ENCODE data around the gene PTGER1. TPM values are rescaled to one million over a fixed set of nuclear protein-coding genes. Genes with fewer than 3 reads are reported as not detected.
A peak's percentile ranks its signal among the peaks of the same experiment; 100 is the strongest.

Gene PTGER1
- total and polyA plus RNA-seq, 9 of the 15 experiments (the other 6 are each of a cell fraction or from before 2014, with no cell fraction given): 0.06 to 0.36 (median 0.31) TPM; not detected in 5

DNA sequence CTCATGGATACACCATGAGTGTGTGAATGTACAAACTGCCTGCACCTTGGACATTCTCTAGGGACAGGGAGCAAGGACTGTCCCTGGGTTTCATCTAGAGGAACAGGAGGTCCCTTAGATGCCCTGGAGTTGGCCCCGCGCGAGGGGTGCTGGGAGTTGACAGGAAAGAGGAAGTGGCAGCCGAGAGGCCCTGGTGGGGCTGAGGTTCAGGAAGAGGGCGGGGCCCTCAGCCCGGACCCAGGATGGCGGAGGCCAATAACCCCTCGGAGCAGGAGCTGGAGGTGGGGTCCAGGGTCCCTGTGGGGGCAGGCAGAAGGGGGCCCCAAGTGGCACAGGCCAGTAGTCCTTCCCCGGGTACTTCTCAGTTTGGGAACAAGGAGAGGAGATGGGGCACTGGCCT lies 35.1 kb downstream of the PTGER1 start (continued):
- TF ChIP-seq REST (IDR thresholded peaks at IDR 0.05; ENCODE audit: borderline replicate concordance) (no peak), REST (CRISPR knock-in tag; IDR thresholded peaks at IDR 0.05; ENCODE audit: low read depth) (no peak), TSC22D4 (tag; IDR thresholded peaks at IDR 0.05) (no peak), TAF1 (IDR thresholded peaks at IDR 0.05; ENCODE audit: control insufficient read depth, extremely low read depth, insufficient read depth, low read length, severe bottlenecking) (peak; percentile 39), NFE2 (IDR thresholded peaks at IDR 0.05; ENCODE audit: low read depth) (no peak), ZSCAN29 (IDR thresholded peaks at IDR 0.05) (no peak), CBX1 (IDR thresholded peaks at IDR 0.05; ENCODE audit: low read depth) (no peak), HDAC1 (IDR thresholded peaks at IDR 0.05) (0 out of 4 replicates have a peak, but pooled peaks of 1 of the 2 experiments have one; percentile 24), MAZ (CRISPR knock-in tag; conservative IDR thresholded peaks at IDR 0.05 in 1 of 2, IDR thresholded peaks at IDR 0.05 in 1 of 2) (peak; percentile 68 to 78; a peak in 3 of 4 replicates), CHAMP1 (IDR thresholded peaks at IDR 0.05) (no peak), STAT5A (IDR thresholded peaks at IDR 0.05; ENCODE audit: borderline replicate concordance, low read length) (no peak), STAG1 (CRISPR knock-in tag; IDR thresholded peaks at IDR 0.05; ENCODE audit: borderline replicate concordance) (no peak), NR0B1 (IDR thresholded peaks at IDR 0.05; ENCODE audit: partially characterized antibody) (no peak), ZNF583 (CRISPR knock-in tag; IDR thresholded peaks at IDR 0.05) (peak; percentile 44; the same call in 1 of the 2 replicates), ZNF766 (CRISPR knock-in tag; conservative IDR thresholded peaks at IDR 0.05) (peak; percentile 61; the same call in 1 of the 2 replicates)
- TF ChIP-seq, protein P1, sequence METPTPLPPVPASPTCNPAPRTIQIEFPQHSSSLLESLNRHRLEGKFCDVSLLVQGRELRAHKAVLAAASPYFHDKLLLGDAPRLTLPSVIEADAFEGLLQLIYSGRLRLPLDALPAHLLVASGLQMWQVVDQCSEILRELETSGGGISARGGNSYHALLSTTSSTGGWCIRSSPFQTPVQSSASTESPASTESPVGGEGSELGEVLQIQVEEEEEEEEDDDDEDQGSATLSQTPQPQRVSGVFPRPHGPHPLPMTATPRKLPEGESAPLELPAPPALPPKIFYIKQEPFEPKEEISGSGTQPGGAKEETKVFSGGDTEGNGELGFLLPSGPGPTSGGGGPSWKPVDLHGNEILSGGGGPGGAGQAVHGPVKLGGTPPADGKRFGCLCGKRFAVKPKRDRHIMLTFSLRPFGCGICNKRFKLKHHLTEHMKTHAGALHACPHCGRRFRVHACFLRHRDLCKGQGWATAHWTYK (CRISPR knock-in tag; IDR thresholded peaks at IDR 0.05): no peak
